K562 (cell line): ENCODE measurements around the gene MEOX2. TPM values are rescaled to one million over a fixed set of nuclear protein-coding genes. Genes with fewer than 3 reads are reported as not detected.

Experiments
- ATAC-seq: fragments of 200-7000 bp; cut with Tn5 transposase; 3 replicates; pipeline ENCODE4 v1.9.1; 2020; ENCODE audit warnings: moderate library complexity
- BruUV-seq: library from RNA; stranded (reverse); fragments of 400-500 nt; replicated peaks from 2 replicates; lab custom pipeline; 2021; lab: Mats Ljungman, UMichigan
- CTCF ChIA-PET: fragments of 300-600 bp; formaldehyde crosslinking; extraction: SDS; loops from one replicate; lab custom pipeline; 2021; ENCODE audit warnings: low intra/inter-chr PET ratio; lab: Yijun Ruan, JAX
- POLR2A ChIA-PET: fragments of 300-600, 350-650 bp; sonication (Branson Sonifier 250); formaldehyde crosslinking; extraction: SDS; loops from one replicate; lab custom pipeline; 2021; ENCODE audit warnings: antibody characterized with exemption, inconsistent platforms; lab: Yijun Ruan, JAX
- DNase-seq, 4 experiments: peaks; one replicate each; pipeline versions ENCODE4 v3.0.0 to v3.0.0-alpha.2; 2011 to 2018; ENCODE audit warnings: low spot score in 3 of 4, mixed read lengths in 3 of 4; ENCODE audit errors: extremely low read depth in 1 of 4
- FAIRE-seq: peaks from 2 replicates; lab custom pipeline; 2011; peaks lifted over from hg19 to GRCh38; lab: Jason Lieb, UNC
- H2AFZ ChIP-seq: 2 replicates; pipeline ENCODE4 v1.6.0; 2011; ENCODE audit warnings: low read depth, low read length, control low read depth, inconsistent platforms
- H3K27ac ChIP-seq: fragments of 200-600 bp; 3 replicates; pipeline ENCODE4 v1.8.0; 2011; ENCODE audit warnings: low read depth, mild to moderate bottlenecking, control low read depth, inconsistent platforms, low read length, moderate library complexity, mixed read lengths; ENCODE audit errors: extremely low read depth
- H3K27me3 ChIP-seq, 2 experiments: fragments of 300-600 bp in 1 of 2; 2 replicates in 1 of 2; 3 replicates in 1 of 2; pipeline versions ENCODE4 v1.6.0 to v1.8.0; 2011; ENCODE audit warnings: inconsistent platforms in 2 of 2, low read length in 2 of 2, mild to moderate bottlenecking in 1 of 2, mixed read lengths in 1 of 2, moderate library complexity in 1 of 2; ENCODE audit not compliant: control insufficient read depth in 2 of 2, insufficient read depth in 2 of 2
- H3K36me3 ChIP-seq: fragments of 300-600 bp; 3 replicates; pipeline ENCODE4 v1.8.0; 2011; ENCODE audit warnings: mild to moderate bottlenecking, low read length, inconsistent platforms; ENCODE audit not compliant: control insufficient read depth, insufficient read depth
- H3K4me1 ChIP-seq, 2 experiments: fragments of 200-600 bp in 1 of 2; replicated peaks in 1 of 2; 2 replicates in 1 of 2; 3 replicates in 1 of 2; pipeline versions ENCODE4 v1.5.1 to v1.8.0; 2011; ENCODE audit warnings: inconsistent platforms in 2 of 2, low read length in 2 of 2, mild to moderate bottlenecking in 1 of 2, mixed read lengths in 1 of 2, moderate library complexity in 1 of 2; ENCODE audit not compliant: control insufficient read depth in 2 of 2, insufficient read depth in 2 of 2
- H3K4me2 ChIP-seq: 2 replicates; pipeline ENCODE4 v1.6.1; 2011; ENCODE audit warnings: low read length, control low read depth, inconsistent platforms, mixed read lengths; ENCODE audit not compliant: insufficient read depth
- H3K4me3 ChIP-seq: fragments of 200-600 bp; sonication (generic), shearing (Covaris generic); 2 replicates; pipeline ENCODE4 v1.5.1; 2016; ENCODE audit warnings: control low read depth, inconsistent platforms
- H3K79me2 ChIP-seq: fragments of 200-600 bp; 3 replicates; pipeline ENCODE4 v1.8.0; 2011; ENCODE audit warnings: low read length, inconsistent platforms; ENCODE audit not compliant: control insufficient read depth, insufficient read depth
- H3K9ac ChIP-seq, 2 experiments: 2 replicates each; pipeline versions ENCODE4 v1.6.0 to v1.6.1; 2011; ENCODE audit warnings: low read depth in 2 of 2, low read length in 2 of 2, control low read depth in 1 of 2, inconsistent platforms in 1 of 2, mild to moderate bottlenecking in 1 of 2, mixed read lengths in 1 of 2; ENCODE audit not compliant: insufficient read depth in 1 of 2
- H3K9me1 ChIP-seq: one replicate; pipeline ENCODE4 v1.6.0; 2011; ENCODE audit warnings: inconsistent platforms, mild to moderate bottlenecking, low read length, moderate library complexity; ENCODE audit not compliant: control insufficient read depth, insufficient read depth
- H3K9me3 ChIP-seq: replicated peaks from 2 replicates; pipeline ENCODE4 v1.5.1; 2011; ENCODE audit warnings: low read depth, low read length, inconsistent platforms; ENCODE audit not compliant: control insufficient read depth, insufficient read depth
- H4K20me1 ChIP-seq: replicated peaks from 2 replicates; pipeline ENCODE4 v1.6.1; 2011; ENCODE audit warnings: low read length, inconsistent platforms, mixed read lengths; ENCODE audit not compliant: control insufficient read depth, insufficient read depth
- STAG1 ChIP-seq: sonication (generic); formaldehyde crosslinking; IDR thresholded peaks from 2 replicates; pipeline ENCODE4 v1.5.0; 2020; ENCODE audit warnings: missing genetic modification reagents, borderline replicate concordance
- ZNF121 ChIP-seq: sonication (generic); formaldehyde crosslinking; conservative IDR thresholded peaks from 2 replicates; pipeline ENCODE4 v1.8.0; 2022; ENCODE audit warnings: missing genetic modification reagents
- WGBS: fragments of 100-300 bp; shearing (Covaris generic); methylation state at CpG from one replicate; pipeline ENCODE4 v1.1.6; 2016; ENCODE audit warnings: low coverage, mixed read lengths; ENCODE audit not compliant: insufficient coverage; ENCODE audit errors: missing lambda C conversion rate; 5-methylcytosine and 5-hydroxymethylcytosine counted together
- in situ Hi-C: fragments of 300-500 bp; cut with MboI; formaldehyde crosslinking; loops from 4 replicates; pipeline ENCODE4 v1.15.0; 2018; ENCODE audit warnings: inconsistent platforms, mixed read lengths
- intact Hi-C: fragments of 100-400 bp; cut with micrococcal nuclease; formaldehyde crosslinking; loops from 2 replicates; pipeline ENCODE4 v1.14.2; 2022
- polyA plus RNA-seq, 8 experiments: library from polyadenylated mRNA; depleted of rRNA in 4 of 8; stranded (reverse) in 5 of 8; unstranded in 3 of 8; fragments of >200 nt; fragmentation: Nextera tagmentation in 2 of 8; fragmentation: Illumina TruSeq in 1 of 8; extraction: Ambion mirVana in 2 of 8; extraction: Trizol in 1 of 8; gene quantifications; 2 replicates each; pipeline versions ENCODE4 v1.2.1 to v1.2.3, GENCODE V29; 2011 to 2014; ENCODE audit warnings: inconsistent platforms in 1 of 8, missing spikeins in 1 of 8
- total RNA-seq, 7 experiments: library from RNA; depleted of rRNA in 6 of 7; stranded (reverse); fragments of >200 nt in 6 of 7; fragmentation: Illumina TruSeq in 2 of 7; extraction: Trizol in 2 of 7; gene quantifications; 2 replicates each; pipeline versions ENCODE4 v1.2.1 to v1.2.3, GENCODE V29; 2011 to 2021; ENCODE audit warnings: low replicate concordance in 1 of 7
- TF ChIP-seq, protein P1 (sequence below): fragments of 450-650 bp; IDR thresholded peaks from 2 replicates; pipeline ENCODE4 v1.6.1; 2018; ENCODE audit warnings: mild to moderate bottlenecking, low read depth; ENCODE audit not compliant: partially characterized antibody
- TF ChIP-seq, protein P2 (sequence below), 2 experiments: fragments of 450-650 bp in 1 of 2; sonication (generic) in 1 of 2; formaldehyde crosslinking in 1 of 2; IDR thresholded peaks; 2 replicates each; pipeline versions ENCODE4 v1.7.1 to v1.9.0; 2016 to 2022; ENCODE audit warnings: inconsistent platforms in 1 of 2, mild to moderate bottlenecking in 1 of 2, missing genetic modification reagents in 1 of 2

MEOX2 gene
- total and polyA plus RNA-seq, 9 of the 15 experiments (the other 6 are each of a cell fraction or from before 2014, with no cell fraction given): not detected

DNA sequence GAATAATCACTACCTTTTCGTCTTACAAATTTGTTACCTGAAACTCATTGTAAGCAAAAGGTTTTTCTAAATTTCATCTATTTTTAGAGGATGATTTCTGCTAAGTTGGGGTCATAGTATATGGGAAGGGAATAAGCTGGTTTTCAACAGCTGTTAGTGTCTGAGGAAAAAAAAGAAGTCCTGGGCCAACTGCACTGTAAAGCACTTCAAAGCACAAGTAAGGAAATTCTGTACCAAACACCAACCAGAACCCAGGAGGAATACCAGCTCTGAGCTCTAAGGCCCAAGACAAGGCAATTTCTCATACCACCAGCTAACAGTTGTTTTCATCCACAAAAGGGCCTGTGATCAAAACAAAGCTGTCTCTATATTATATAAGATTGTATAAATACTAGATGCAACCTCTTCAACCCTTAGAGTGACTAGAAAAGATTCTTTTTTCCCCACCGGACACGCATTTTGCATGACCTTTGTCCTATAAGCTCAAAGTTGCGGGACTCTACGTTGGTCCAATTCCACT, 6.1 kb upstream of the MEOX2 start:
- intact Hi-C loops: no loop called here
- H3K27ac ChIP-seq: no peak overlapping the region
- TF ChIP-seq STAG1 (CRISPR knock-in tag): no peak
- TF ChIP-seq, protein P1, sequence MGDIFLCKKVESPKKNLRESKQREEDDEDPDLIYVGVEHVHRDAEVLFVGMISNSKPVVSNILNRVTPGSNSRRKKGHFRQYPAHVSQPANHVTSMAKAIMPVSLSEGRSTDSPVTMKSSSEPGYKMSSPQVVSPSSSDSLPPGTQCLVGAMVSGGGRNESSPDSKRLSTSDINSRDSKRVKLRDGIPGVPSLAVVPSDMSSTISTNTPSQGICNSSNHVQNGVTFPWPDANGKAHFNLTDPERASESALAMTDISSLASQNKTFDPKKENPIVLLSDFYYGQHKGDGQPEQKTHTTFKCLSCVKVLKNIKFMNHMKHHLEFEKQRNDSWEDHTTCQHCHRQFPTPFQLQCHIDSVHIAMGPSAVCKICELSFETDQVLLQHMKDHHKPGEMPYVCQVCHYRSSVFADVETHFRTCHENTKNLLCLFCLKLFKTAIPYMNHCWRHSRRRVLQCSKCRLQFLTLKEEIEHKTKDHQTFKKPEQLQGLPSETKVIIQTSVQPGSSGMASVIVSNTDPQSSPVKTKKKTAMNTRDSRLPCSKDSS: no peak
- no peak for TF ChIP-seq ZNF121
- TF ChIP-seq, protein P2, sequence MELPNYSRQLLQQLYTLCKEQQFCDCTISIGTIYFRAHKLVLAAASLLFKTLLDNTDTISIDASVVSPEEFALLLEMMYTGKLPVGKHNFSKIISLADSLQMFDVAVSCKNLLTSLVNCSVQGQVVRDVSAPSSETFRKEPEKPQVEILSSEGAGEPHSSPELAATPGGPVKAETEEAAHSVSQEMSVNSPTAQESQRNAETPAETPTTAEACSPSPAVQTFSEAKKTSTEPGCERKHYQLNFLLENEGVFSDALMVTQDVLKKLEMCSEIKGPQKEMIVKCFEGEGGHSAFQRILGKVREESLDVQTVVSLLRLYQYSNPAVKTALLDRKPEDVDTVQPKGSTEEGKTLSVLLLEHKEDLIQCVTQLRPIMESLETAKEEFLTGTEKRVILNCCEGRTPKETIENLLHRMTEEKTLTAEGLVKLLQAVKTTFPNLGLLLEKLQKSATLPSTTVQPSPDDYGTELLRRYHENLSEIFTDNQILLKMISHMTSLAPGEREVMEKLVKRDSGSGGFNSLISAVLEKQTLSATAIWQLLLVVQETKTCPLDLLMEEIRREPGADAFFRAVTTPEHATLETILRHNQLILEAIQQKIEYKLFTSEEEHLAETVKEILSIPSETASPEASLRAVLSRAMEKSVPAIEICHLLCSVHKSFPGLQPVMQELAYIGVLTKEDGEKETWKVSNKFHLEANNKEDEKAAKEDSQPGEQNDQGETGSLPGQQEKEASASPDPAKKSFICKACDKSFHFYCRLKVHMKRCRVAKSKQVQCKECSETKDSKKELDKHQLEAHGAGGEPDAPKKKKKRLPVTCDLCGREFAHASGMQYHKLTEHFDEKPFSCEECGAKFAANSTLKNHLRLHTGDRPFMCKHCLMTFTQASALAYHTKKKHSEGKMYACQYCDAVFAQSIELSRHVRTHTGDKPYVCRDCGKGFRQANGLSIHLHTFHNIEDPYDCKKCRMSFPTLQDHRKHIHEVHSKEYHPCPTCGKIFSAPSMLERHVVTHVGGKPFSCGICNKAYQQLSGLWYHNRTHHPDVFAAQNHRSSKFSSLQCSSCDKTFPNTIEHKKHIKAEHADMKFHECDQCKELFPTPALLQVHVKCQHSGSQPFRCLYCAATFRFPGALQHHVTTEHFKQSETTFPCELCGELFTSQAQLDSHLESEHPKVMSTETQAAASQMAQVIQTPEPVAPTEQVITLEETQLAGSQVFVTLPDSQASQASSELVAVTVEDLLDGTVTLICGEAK (IDR thresholded peaks at IDR 0.05): no peak
- TF ChIP-seq, protein P2 (CRISPR knock-in tag; IDR thresholded peaks at IDR 0.05): no peak
- in situ Hi-C loops: no loop called here
- H3K9me1 ChIP-seq: no peaks in the 10 kb centered on the region
- H3K4me1 ChIP-seq: no peaks in the 10 kb centered on the region
- FAIRE-seq: no peak
- no peak for ATAC-seq
- H3K4me2 ChIP-seq: no peak overlapping the region
- ChIA-PET CTCF (no interaction called here), POLR2A (no interaction called here)
- no peaks in the 10 kb centered on the region for H3K27me3 ChIP-seq
- no peak for DNase-seq
- under 1% methylated on average over 5 of the region's 5 CpGs for WGBS
- no TSS peak for BruUV-seq
- no peaks in the 10 kb centered on the region for H3K36me3 ChIP-seq
- H3K4me3 ChIP-seq: no peak overlapping the region
- H3K79me2 ChIP-seq: no peaks in the 10 kb centered on the region
- H3K9me3 ChIP-seq: no peaks in the 10 kb centered on the region
- no peak overlapping the region for H2AFZ ChIP-seq
- H3K9ac ChIP-seq: no peak overlapping the region
- H4K20me1 ChIP-seq: no peaks in the 10 kb centered on the region
